ENCODE data around the gene ANTXR2.

Gene ANTXR2

GRCh38 chr4:80065601-80066000, 7.4 kb downstream of the ANTXR2 start:
- DNase-seq: no peak

- no peak for DNase-seq
These were observed 10.5 kb downstream of the ANTXR2 start for GRCh38 chr4:80062527-80062926.

GRCh38 chr4:80060804-80061203, 12.2 kb downstream of the ANTXR2 start:
- DNase-seq: no peak

- DNase-seq: no peak
These were observed 14.3 kb downstream of the ANTXR2 start for GRCh38 chr4:80058740-80059139.

GRCh38 chr4:80054375-80054774, 18.7 kb downstream of the ANTXR2 start:
- no peak for DNase-seq

- DNase-seq: no peak
These were observed 19.7 kb downstream of the ANTXR2 start for GRCh38 chr4:80053140-80053910.

- no peak for DNase-seq
These were observed 23.1 kb downstream of the ANTXR2 start for GRCh38 chr4:80049813-80050534.

GRCh38 chr4:80049402-80049801, 23.6 kb downstream of the ANTXR2 start:
- no peak for DNase-seq

- DNase-seq: no peak
These were observed 27.2 kb downstream of the ANTXR2 start for GRCh38 chr4:80045786-80046185.

- no peak for DNase-seq
These were observed 29.5 kb downstream of the ANTXR2 start for GRCh38 chr4:80043541-80043940.

- DNase-seq: no peak
These were observed 30.2 kb downstream of the ANTXR2 start for GRCh38 chr4:80042821-80043220.

- DNase-seq: no peak
These were observed 35.2 kb downstream of the ANTXR2 start for GRCh38 chr4:80037864-80038263.

GRCh38 chr4:80036949-80037685, 35.9 kb downstream of the ANTXR2 start:
- DNase-seq: no peak

GRCh38 chr4:80036306-80036705, 36.7 kb downstream of the ANTXR2 start:
- DNase-seq: no peak

GRCh38 chr4:80035336-80035735, 37.7 kb downstream of the ANTXR2 start:
- DNase-seq: no peak

- DNase-seq: no peak
These were observed 39.4 kb downstream of the ANTXR2 start for GRCh38 chr4:80033581-80033980.

- DNase-seq: no peak
These were observed 43.7 kb downstream of the ANTXR2 start for GRCh38 chr4:80029364-80029763.

GRCh38 chr4:80027611-80028010, 45.4 kb downstream of the ANTXR2 start:
- DNase-seq: no peak

- no peak for DNase-seq
These were observed 46.9 kb downstream of the ANTXR2 start for GRCh38 chr4:80026100-80026499.

- no peak for DNase-seq
These were observed 48.7 kb downstream of the ANTXR2 start for GRCh38 chr4:80024335-80024734.

GRCh38 chr4:80022282-80022681, 50.7 kb downstream of the ANTXR2 start:
- no peak for DNase-seq

- no peak for DNase-seq
These were observed 55.7 kb downstream of the ANTXR2 start for GRCh38 chr4:80017125-80017854.

GRCh38 chr4:80016506-80016905, 56.5 kb downstream of the ANTXR2 start:
- DNase-seq: no peak

Measured in NCI-H345 (cell line).